ENCODE data around the gene KCTD20. TPM values are rescaled to one million over a fixed set of nuclear protein-coding genes. Genes with fewer than 3 reads are reported as not detected.
A peak's percentile ranks its signal among the peaks of the same experiment; 100 is the strongest.

The KCTD20 gene
- total and polyA plus RNA-seq, 9 of the 15 experiments (the other 6 are each of a cell fraction or from before 2014, with no cell fraction given) = 28.9 to 160 (median 70.6) TPM

- TF ChIP-seq PRDM10 (IDR thresholded peaks at IDR 0.05; ENCODE audit: partially characterized antibody) = peak; percentile 29
- TF ChIP-seq MEF2D (tag; conservative IDR thresholded peaks at IDR 0.05; ENCODE audit: low read depth) = no peak
- no peak for TF ChIP-seq TCF7 (IDR thresholded peaks at IDR 0.05; ENCODE audit: borderline replicate concordance)
- TF ChIP-seq IFI16 (CRISPR knock-in tag; IDR thresholded peaks at IDR 0.05) = no peak
- TF ChIP-seq ATF7 (IDR thresholded peaks at IDR 0.05) = peak; percentile 55; the same call in 1 of the 2 replicates
- TF ChIP-seq IRF9 (tag; IDR thresholded peaks at IDR 0.05) = no peak
- peak; percentile 87; the same call in 1 of the 2 replicates for TF ChIP-seq CC2D1A (IDR thresholded peaks at IDR 0.05)
- TF ChIP-seq BRF1 (IDR thresholded peaks at IDR 0.05; ENCODE audit: borderline replicate concordance, extremely low read depth, insufficient read length) = no peak
- TF ChIP-seq TCF15 (CRISPR knock-in tag; IDR thresholded peaks at IDR 0.05) = no peak
- TF ChIP-seq FOXK1 (CRISPR knock-in tag; IDR thresholded peaks at IDR 0.05; ENCODE audit: borderline replicate concordance) = no peak
- no peak for TF ChIP-seq ZNF398 (CRISPR knock-in tag; IDR thresholded peaks at IDR 0.05)
- TF ChIP-seq ATF6 (CRISPR knock-in tag; IDR thresholded peaks at IDR 0.05) = no peak
- TF ChIP-seq ZFP91 (CRISPR knock-in tag; IDR thresholded peaks at IDR 0.05) = no peak
- TF ChIP-seq TFAM (CRISPR knock-in tag; conservative IDR thresholded peaks at IDR 0.05) = no peak
- no peak for TF ChIP-seq ELF2 (CRISPR knock-in tag; IDR thresholded peaks at IDR 0.05)
- no peak for TF ChIP-seq ZNF436 (CRISPR knock-in tag; IDR thresholded peaks at IDR 0.05)
- no peak for TF ChIP-seq YBX1 (IDR thresholded peaks at IDR 0.05)
- TF ChIP-seq ZBTB1 (CRISPR knock-in tag; IDR thresholded peaks at IDR 0.05; ENCODE audit: borderline replicate concordance, low read depth) = no peak
These were observed 35.3 kb downstream of the KCTD20 start (continued) for GRCh38 chr6:36478051-36478526.
